A673 (cell line): Measurements from ENCODE around the gene APBB1IP. TPM values are rescaled to one million over a fixed set of nuclear protein-coding genes. Genes with fewer than 3 reads are reported as not detected.

Experiments
- BruUV-seq: library from RNA; stranded (reverse); fragments of 400-500 nt; replicated peaks from 2 replicates; lab custom pipeline; 2021; lab: Mats Ljungman, UMichigan
- CTCF ChIA-PET: fragments of 300-600 bp; sonication (Branson Sonifier 250); formaldehyde crosslinking; loops from one replicate; lab custom pipeline; 2022; ENCODE audit warnings: antibody characterized with exemption; lab: Charles Lee
- POLR2A ChIA-PET: fragments of 300-600 bp; sonication (Branson Sonifier 250); formaldehyde crosslinking; loops from one replicate; lab custom pipeline; 2022; ENCODE audit warnings: antibody characterized with exemption; ENCODE audit not compliant: low non-redundant PET; lab: Charles Lee
- DNase-seq: peaks from one replicate; pipeline ENCODE4 v3.0.0-alpha.2; 2015; ENCODE audit warnings: low spot score
- H3K27ac ChIP-seq: fragments of 200-600 bp; sonication (generic); 2 replicates; pipeline ENCODE4 v1.5.1; 2016; ENCODE audit warnings: mixed run types, low read depth, mild to moderate bottlenecking, mixed read lengths, antibody characterized with exemption, low read length; ENCODE audit not compliant: poor library complexity, severe bottlenecking
- H3K27me3 ChIP-seq: fragments of 200-600 bp; sonication (generic); replicated peaks from 2 replicates; pipeline ENCODE4 v1.6.1; 2017; ENCODE audit warnings: mixed run types, low read depth, mild to moderate bottlenecking, mixed read lengths, antibody characterized with exemption, low read length; ENCODE audit not compliant: insufficient read depth, poor library complexity
- H3K36me3 ChIP-seq: fragments of 200-600 bp; sonication (generic); 2 replicates; pipeline ENCODE4 v1.6.1; 2016; ENCODE audit warnings: mixed run types, mild to moderate bottlenecking, mixed read lengths, antibody characterized with exemption, low read length; ENCODE audit not compliant: insufficient read depth, poor library complexity, severe bottlenecking
- H3K4me1 ChIP-seq: fragments of 200-600 bp; sonication (generic); 2 replicates; pipeline ENCODE4 v1.6.1; 2017; ENCODE audit warnings: mixed run types, mild to moderate bottlenecking, mixed read lengths, antibody characterized with exemption, low read length; ENCODE audit not compliant: insufficient read depth, poor library complexity, severe bottlenecking
- H3K4me3 ChIP-seq: fragments of 200-600 bp; sonication (generic); 2 replicates; pipeline ENCODE4 v1.5.1; 2016; ENCODE audit warnings: low read depth, mixed run types, mild to moderate bottlenecking, mixed read lengths, low read length; ENCODE audit not compliant: poor library complexity, severe bottlenecking
- H3K9me3 ChIP-seq: fragments of 200-600 bp; sonication (generic); 2 replicates; pipeline ENCODE4 v1.6.1; 2016; ENCODE audit warnings: mixed run types, low read depth, mild to moderate bottlenecking, mixed read lengths, antibody characterized with exemption, low read length; ENCODE audit not compliant: poor library complexity, severe bottlenecking
- CTCF ChIP-seq: fragments of 300-800, 200-600 bp; sonication (generic); conservative IDR thresholded peaks from 2 replicates; pipeline ENCODE4 v1.5.1; 2017; ENCODE audit warnings: low read depth, mild to moderate bottlenecking, antibody characterized with exemption, low read length, moderate library complexity, mixed read lengths
- EZH2 ChIP-seq: fragments of 200-600 bp; sonication (generic); IDR thresholded peaks from 2 replicates; pipeline ENCODE4 v1.6.1; 2017; ENCODE audit warnings: borderline replicate concordance, low read depth, mild to moderate bottlenecking, mixed read lengths, antibody characterized with exemption, low read length; ENCODE audit not compliant: poor library complexity, severe bottlenecking
- intact Hi-C: fragments of 100-400 bp; cut with micrococcal nuclease; formaldehyde crosslinking; loops from one replicate; pipeline ENCODE4 v1.10.0; 2022; ENCODE audit not compliant: unreplicated experiment
- total RNA-seq: library from RNA; stranded (reverse); gene quantifications from 2 replicates; pipeline ENCODE4 v1.2.3, GENCODE V29; 2021

APBB1IP gene
- total RNA-seq, 1 experiment from 2014 or later, result not detected

GRCh38 chr10:26435852-26436251 is 2.3 kb upstream of the APBB1IP start:
- H3K4me3 ChIP-seq, result no peak overlapping the region
- BruUV-seq, result no TSS peak
- no peaks in the 10 kb centered on the region for H3K4me1 ChIP-seq
- TF ChIP-seq CTCF (no peak), EZH2 (no peak)
- no peak for DNase-seq
- no peak overlapping the region for H3K27ac ChIP-seq
- H3K36me3 ChIP-seq, result no peaks in the 10 kb centered on the region
- CTCF ChIA-PET, result no interaction called here
- intact Hi-C loops, result no loop called here
- H3K9me3 ChIP-seq, result no peaks in the 10 kb centered on the region
- POLR2A ChIA-PET, result no interaction called here
- peaks cover 54% of the 10 kb centered on the region for H3K27me3 ChIP-seq

- H3K27ac ChIP-seq, result no peak overlapping the region
- no peak overlapping the region for H3K4me3 ChIP-seq
- no TSS peak for BruUV-seq
- no peaks in the 10 kb centered on the region for H3K36me3 ChIP-seq
- intact Hi-C loops, result no loop called here
- H3K27me3 ChIP-seq, result peaks cover 61% of the 10 kb centered on the region
- ChIA-PET CTCF (no interaction called here), POLR2A (no interaction called here)
- no peak for DNase-seq
- TF ChIP-seq EZH2, result no peak
- TF ChIP-seq CTCF, result no peak
- no peaks in the 10 kb centered on the region for H3K4me1 ChIP-seq
- H3K9me3 ChIP-seq, result no peaks in the 10 kb centered on the region
These were observed 1.3 kb upstream of the APBB1IP start for GRCh38 chr10:26436848-26437247.

- intact Hi-C loops, result no loop called here
- Histone ChIP-seq H3K36me3 (no peaks in the 10 kb centered on the region), H3K9me3 (no peaks in the 10 kb centered on the region), H3K27ac (no peak overlapping the region), H3K27me3 (peaks cover 61% of the 10 kb centered on the region), H3K4me3 (no peak overlapping the region), H3K4me1 (no peaks in the 10 kb centered on the region)
- TF ChIP-seq EZH2 (peak; percentile 80), CTCF (no peak)
- CTCF ChIA-PET, result no interaction called here
- POLR2A ChIA-PET, result no interaction called here
- BruUV-seq, result no TSS peak
- DNase-seq, result no peak
These were observed 597 bp downstream of the APBB1IP start for GRCh38 chr10:26438534-26439341.
